Measurements from ENCODE around the gene RYR2. TPM values are rescaled to one million over a fixed set of nuclear protein-coding genes. Genes with fewer than 3 reads are reported as not detected.
"Not testable (repeated sequence)": the region's sequence is repeated elsewhere in the genome, so short reads cannot be mapped to it uniquely, and the experiment has no call there.

The RYR2 gene
- total RNA-seq, 1 donor from 2014 or later, result 0.90 TPM

DNA sequence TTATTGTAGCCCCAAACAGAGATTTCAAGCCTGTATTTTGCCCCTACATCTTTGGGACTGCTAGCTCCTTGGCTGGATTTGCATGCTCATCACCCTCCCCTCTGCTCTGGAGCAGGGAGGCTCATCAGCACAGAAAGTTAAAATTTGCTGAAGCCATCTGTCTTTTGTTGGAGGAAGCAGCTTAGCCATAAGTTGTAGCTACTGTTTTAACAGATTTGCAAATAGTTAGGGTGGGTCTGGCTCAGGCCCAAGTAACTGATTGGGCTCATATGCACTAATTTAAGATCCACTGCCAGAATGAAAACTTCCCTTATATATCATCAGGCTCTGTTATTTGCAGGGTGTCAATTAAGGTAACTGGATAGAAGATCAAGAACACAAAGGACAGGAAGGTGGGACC, 541.8 kb downstream of the RYR2 start:
- H3K4me2 ChIP-seq, result no peak overlapping the region
- no peak overlapping the region for H3K27ac Mint-ChIP-seq
- no peaks in the 10 kb centered on the region for H3K36me3 Mint-ChIP-seq
- no peak for DNase-seq (ENCODE audit: low spot score)
- H3K4me1 ChIP-seq, result no peaks in the 10 kb centered on the region
- peaks cover 6% of the 10 kb centered on the region for H3K9me3 Mint-ChIP-seq
- TF ChIP-seq EZH2 (IDR thresholded peaks at IDR 0.05), result no peak
- TF ChIP-seq EZH2phosphoT487 (IDR thresholded peaks at IDR 0.05), result no peak
- TF ChIP-seq, protein P1, sequence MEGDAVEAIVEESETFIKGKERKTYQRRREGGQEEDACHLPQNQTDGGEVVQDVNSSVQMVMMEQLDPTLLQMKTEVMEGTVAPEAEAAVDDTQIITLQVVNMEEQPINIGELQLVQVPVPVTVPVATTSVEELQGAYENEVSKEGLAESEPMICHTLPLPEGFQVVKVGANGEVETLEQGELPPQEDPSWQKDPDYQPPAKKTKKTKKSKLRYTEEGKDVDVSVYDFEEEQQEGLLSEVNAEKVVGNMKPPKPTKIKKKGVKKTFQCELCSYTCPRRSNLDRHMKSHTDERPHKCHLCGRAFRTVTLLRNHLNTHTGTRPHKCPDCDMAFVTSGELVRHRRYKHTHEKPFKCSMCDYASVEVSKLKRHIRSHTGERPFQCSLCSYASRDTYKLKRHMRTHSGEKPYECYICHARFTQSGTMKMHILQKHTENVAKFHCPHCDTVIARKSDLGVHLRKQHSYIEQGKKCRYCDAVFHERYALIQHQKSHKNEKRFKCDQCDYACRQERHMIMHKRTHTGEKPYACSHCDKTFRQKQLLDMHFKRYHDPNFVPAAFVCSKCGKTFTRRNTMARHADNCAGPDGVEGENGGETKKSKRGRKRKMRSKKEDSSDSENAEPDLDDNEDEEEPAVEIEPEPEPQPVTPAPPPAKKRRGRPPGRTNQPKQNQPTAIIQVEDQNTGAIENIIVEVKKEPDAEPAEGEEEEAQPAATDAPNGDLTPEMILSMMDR (IDR thresholded peaks at IDR 0.05), result no peak
- H3K27me3 ChIP-seq, result no peaks in the 10 kb centered on the region
- H3K27me3 Mint-ChIP-seq (ENCODE audit: insufficient read depth, low read depth), result peaks cover 2% of the 10 kb centered on the region
- H3K4me3 ChIP-seq, result no peak overlapping the region
- H2AFZ ChIP-seq (replicated peaks), result no peak overlapping the region
- H3F3A ChIP-seq (ENCODE audit: low read depth), result no peaks in the 10 kb centered on the region
- H4K20me1 ChIP-seq (ENCODE audit: low read depth), result no peaks in the 10 kb centered on the region
- H3K4me3 Mint-ChIP-seq, result no peak overlapping the region
- H3K27ac ChIP-seq, result no peak overlapping the region
- no peaks in the 10 kb centered on the region for H3K36me3 ChIP-seq
- H3K9ac ChIP-seq, result no peak overlapping the region
- no peaks in the 10 kb centered on the region for H3K4me1 Mint-ChIP-seq
- H3K9me3 ChIP-seq (ENCODE audit: low read depth), result no peaks in the 10 kb centered on the region
- no peaks in the 10 kb centered on the region for H3K79me2 ChIP-seq (ENCODE audit: low read depth)

DNA sequence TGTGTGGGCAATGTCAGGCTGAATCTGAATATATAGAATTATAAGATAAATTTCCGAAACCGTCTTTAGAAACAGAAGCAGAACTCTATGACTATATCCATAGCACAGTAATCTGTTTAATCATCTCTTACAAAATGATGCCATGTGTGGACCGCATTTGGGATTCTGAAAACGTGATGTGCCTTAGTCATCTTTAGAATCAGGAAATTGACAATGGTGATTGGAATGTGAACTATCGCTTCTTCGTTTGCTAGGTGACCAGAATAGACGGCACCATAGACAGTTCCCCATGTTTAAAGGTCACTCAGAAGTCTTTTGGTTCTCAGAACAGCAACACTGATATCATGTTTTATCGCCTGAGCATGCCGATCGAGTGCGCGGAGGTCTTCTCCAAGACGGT, 548.4 kb downstream of the RYR2 start:
- Histone ChIP-seq H2AFZ (replicated peaks) (no peak overlapping the region), H3K36me3 (no peaks in the 10 kb centered on the region), H3K79me2 (ENCODE audit: low read depth) (no peaks in the 10 kb centered on the region), H3K4me3 (no peak overlapping the region), H3K27me3 (no peaks in the 10 kb centered on the region), H3K4me2 (no peak overlapping the region), H3K27ac (no peak overlapping the region), H4K20me1 (ENCODE audit: low read depth) (no peaks in the 10 kb centered on the region), H3K9ac (no peak overlapping the region), H3K9me3 (ENCODE audit: low read depth) (no peaks in the 10 kb centered on the region), H3F3A (ENCODE audit: low read depth) (no peaks in the 10 kb centered on the region), H3K4me1 (no peaks in the 10 kb centered on the region)
- no peak overlapping the region for H3K4me3 Mint-ChIP-seq
- H3K27me3 Mint-ChIP-seq (ENCODE audit: insufficient read depth, low read depth), result peaks cover 4% of the 10 kb centered on the region
- no peak for DNase-seq (ENCODE audit: low spot score)
- no peak overlapping the region for H3K27ac Mint-ChIP-seq
- no peaks in the 10 kb centered on the region for H3K9me3 Mint-ChIP-seq
- H3K4me1 Mint-ChIP-seq, result no peaks in the 10 kb centered on the region
- no peak for TF ChIP-seq EZH2phosphoT487 (IDR thresholded peaks at IDR 0.05)
- TF ChIP-seq, protein P1 (IDR thresholded peaks at IDR 0.05), result no peak
- TF ChIP-seq EZH2 (IDR thresholded peaks at IDR 0.05), result no peak
- no peaks in the 10 kb centered on the region for H3K36me3 Mint-ChIP-seq

DNA sequence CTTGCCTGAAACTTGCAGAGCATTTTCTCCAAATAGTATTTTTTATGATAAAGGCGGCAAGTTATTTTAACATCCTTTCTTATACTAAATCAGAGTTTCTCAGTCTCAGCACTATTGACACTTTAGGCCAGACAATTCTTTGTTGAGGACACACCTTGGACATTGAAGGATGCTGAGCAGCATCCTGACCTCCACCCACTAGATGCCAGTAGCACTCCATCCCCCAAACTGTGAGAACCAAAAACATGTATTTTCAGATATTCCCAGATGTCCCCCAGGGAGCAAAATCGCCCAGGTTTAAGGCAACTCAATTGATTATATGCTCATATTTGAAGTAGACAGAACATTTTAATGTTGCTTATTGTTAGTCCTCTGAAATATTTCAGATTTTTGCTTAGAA, 549.4 kb downstream of the RYR2 start:
- no peaks in the 10 kb centered on the region for H3K36me3 Mint-ChIP-seq
- no peaks in the 10 kb centered on the region for H4K20me1 ChIP-seq (ENCODE audit: low read depth)
- no peaks in the 10 kb centered on the region for H3K9me3 ChIP-seq (ENCODE audit: low read depth)
- no peak overlapping the region for H3K9ac ChIP-seq
- no peaks in the 10 kb centered on the region for H3F3A ChIP-seq (ENCODE audit: low read depth)
- H3K4me3 Mint-ChIP-seq, result no peak overlapping the region
- H3K27me3 ChIP-seq, result no peaks in the 10 kb centered on the region
- no peak overlapping the region for H3K27ac ChIP-seq
- H3K4me2 ChIP-seq, result no peak overlapping the region
- H3K4me3 ChIP-seq, result no peak overlapping the region
- no peaks in the 10 kb centered on the region for H3K4me1 Mint-ChIP-seq
- H3K4me1 ChIP-seq, result no peaks in the 10 kb centered on the region
- peaks cover 4% of the 10 kb centered on the region for H3K27me3 Mint-ChIP-seq (ENCODE audit: insufficient read depth, low read depth)
- no peak overlapping the region for H3K27ac Mint-ChIP-seq
- no peak for DNase-seq (ENCODE audit: low spot score)
- no peaks in the 10 kb centered on the region for H3K79me2 ChIP-seq (ENCODE audit: low read depth)
- H3K36me3 ChIP-seq, result no peaks in the 10 kb centered on the region
- H2AFZ ChIP-seq (replicated peaks), result no peak overlapping the region
- no peaks in the 10 kb centered on the region for H3K9me3 Mint-ChIP-seq
- no peak for TF ChIP-seq EZH2 (IDR thresholded peaks at IDR 0.05)
- TF ChIP-seq, protein P1 (IDR thresholded peaks at IDR 0.05), result peak; percentile 38

DNA sequence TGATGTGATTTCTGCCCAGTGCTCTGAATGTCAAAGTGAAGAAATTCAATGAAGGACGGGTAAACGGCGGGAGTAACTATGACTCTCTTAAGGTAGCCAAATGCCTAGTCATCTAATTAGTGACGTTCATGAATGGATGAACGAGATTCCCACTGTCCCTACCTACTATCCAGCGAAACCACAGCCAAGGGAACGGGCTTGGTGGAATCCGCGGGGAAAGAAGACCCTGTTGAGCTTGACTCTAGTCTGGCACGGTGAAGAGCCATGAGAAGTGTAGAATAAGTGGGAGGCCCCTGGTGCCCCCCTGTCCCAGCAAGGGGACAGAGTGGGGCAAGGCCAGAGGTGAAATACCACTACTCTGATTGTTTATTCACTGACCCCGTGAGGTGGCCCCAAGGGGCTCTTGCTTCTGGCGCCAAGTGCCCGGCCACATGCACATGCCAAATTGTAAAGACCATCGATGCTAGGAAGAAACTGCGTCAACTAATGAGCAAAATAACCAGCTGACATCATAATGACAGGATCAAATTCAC, 561.1 kb downstream of the RYR2 start:
- H3F3A ChIP-seq (ENCODE audit: low read depth); H3K36me3 Mint-ChIP-seq; H3K4me1 ChIP-seq; H3K4me3 ChIP-seq; H3K9me3 Mint-ChIP-seq; H2AFZ ChIP-seq (replicated peaks); H3K79me2 ChIP-seq (ENCODE audit: low read depth); H3K27me3 ChIP-seq; H3K9me3 ChIP-seq (ENCODE audit: low read depth); H3K4me3 Mint-ChIP-seq; H3K4me2 ChIP-seq; DNase-seq (ENCODE audit: low spot score); H3K9ac ChIP-seq; H3K27ac Mint-ChIP-seq; H4K20me1 ChIP-seq (ENCODE audit: low read depth); H3K27ac ChIP-seq; H3K4me1 Mint-ChIP-seq; H3K36me3 ChIP-seq; H3K27me3 Mint-ChIP-seq (ENCODE audit: insufficient read depth, low read depth): not testable (repeated sequence)
